Measurements from ENCODE around the gene CCDC126.

Gene CCDC126

GRCh38 chr7:23691320-23691719 lies 94.1 kb downstream of the CCDC126 start:
- TF ChIP-seq CTCF (IDR thresholded peaks at IDR 0.05), result no peak
- no peaks in the 10 kb centered on the region for H3K4me1 ChIP-seq
- H3K27ac ChIP-seq, result no peak overlapping the region
- no peak overlapping the region for H3K4me2 ChIP-seq (ENCODE audit: low read length)
- H3K79me2 ChIP-seq, result no peaks in the 10 kb centered on the region
- no peak overlapping the region for H3K9ac ChIP-seq
- no peaks in the 10 kb centered on the region for H3K27me3 ChIP-seq (ENCODE audit: control insufficient read depth, insufficient read depth, low read length)
- no peak overlapping the region for H2AFZ ChIP-seq
- no peak overlapping the region for H3K4me3 ChIP-seq (ENCODE audit: low read depth, low read length)
- H3K36me3 ChIP-seq (ENCODE audit: control insufficient read depth, insufficient read depth, low read length), result no peaks in the 10 kb centered on the region
- H3K9me3 ChIP-seq (ENCODE audit: control insufficient read depth, low read length), result no peaks in the 10 kb centered on the region

- no peaks in the 10 kb centered on the region for H3K9me3 ChIP-seq (ENCODE audit: control insufficient read depth, low read length)
- H3K79me2 ChIP-seq, result no peaks in the 10 kb centered on the region
- H2AFZ ChIP-seq, result no peak overlapping the region
- no peaks in the 10 kb centered on the region for H3K36me3 ChIP-seq (ENCODE audit: control insufficient read depth, insufficient read depth, low read length)
- H3K9ac ChIP-seq, result no peak overlapping the region
- no peaks in the 10 kb centered on the region for H3K4me1 ChIP-seq
- no peak overlapping the region for H3K4me2 ChIP-seq (ENCODE audit: low read length)
- no peaks in the 10 kb centered on the region for H3K27me3 ChIP-seq (ENCODE audit: control insufficient read depth, insufficient read depth, low read length)
- no peak overlapping the region for H3K27ac ChIP-seq
- TF ChIP-seq CTCF (IDR thresholded peaks at IDR 0.05), result no peak
- no peak overlapping the region for H3K4me3 ChIP-seq (ENCODE audit: low read depth, low read length)
These were observed 96.0 kb downstream of the CCDC126 start for GRCh38 chr7:23693224-23693623.

All from parathyroid adenoma (tissue), 2 donors.